Neural cell (in vitro differentiated cells): ENCODE measurements around the gene ATP13A2. TPM values are rescaled to one million over a fixed set of nuclear protein-coding genes. Genes with fewer than 3 reads are reported as not detected.

ENCODE experiments used
- H2AFZ ChIP-seq: fragments of 200-600, 300-800 bp; sonication (generic), shearing (Covaris generic); 2 replicates; pipeline ENCODE4 v1.6.0; 2014; ENCODE audit warnings: low read depth, mild to moderate bottlenecking, antibody characterized with exemption, low read length, moderate library complexity
- H3F3A ChIP-seq: fragments of 200-600 bp; shearing (Covaris generic); 2 replicates; pipeline ENCODE4 v1.6.1; 2016; ENCODE audit warnings: mild to moderate bottlenecking, moderate library complexity, mixed read lengths, antibody characterized with exemption, low read length; ENCODE audit not compliant: insufficient read depth, poor library complexity, severe bottlenecking
- H3K27ac ChIP-seq: fragments of 200-600, 300-800 bp; sonication (generic), shearing (Covaris generic); 2 replicates; pipeline ENCODE4 v1.5.1; 2014; ENCODE audit warnings: mild to moderate bottlenecking, low read length, moderate library complexity
- H3K27me3 ChIP-seq: fragments of 300-800, 200-600 bp; sonication (generic), shearing (Covaris generic); 2 replicates; pipeline ENCODE4 v1.6.0; 2014; ENCODE audit warnings: mild to moderate bottlenecking, low read depth, low read length, moderate library complexity; ENCODE audit not compliant: insufficient read depth
- H3K36me3 ChIP-seq: fragments of 300-800, 200-600 bp; sonication (generic), shearing (Covaris generic); 2 replicates; pipeline ENCODE4 v1.5.1; 2014; ENCODE audit warnings: mild to moderate bottlenecking, antibody characterized with exemption, low read length, moderate library complexity; ENCODE audit not compliant: insufficient read depth
- H3K4me2 ChIP-seq: fragments of 300-800, 200-600 bp; sonication (generic), shearing (Covaris generic); 2 replicates; pipeline ENCODE4 v1.6.0; 2014; ENCODE audit warnings: mild to moderate bottlenecking, low read length
- H3K4me3 ChIP-seq: fragments of 300-800, 200-600 bp; sonication (generic), shearing (Covaris generic); 2 replicates; pipeline ENCODE4 v1.5.1; 2014; ENCODE audit warnings: mild to moderate bottlenecking, low read length, moderate library complexity
- H3K79me2 ChIP-seq: fragments of 200-600 bp; shearing (Covaris generic); replicated peaks from 2 replicates; pipeline ENCODE4 v1.6.0; 2014; ENCODE audit warnings: mild to moderate bottlenecking, low read length, moderate library complexity; ENCODE audit not compliant: insufficient read depth
- H3K9ac ChIP-seq: fragments of 300-800, 200-600 bp; sonication (generic), shearing (Covaris generic); 2 replicates; pipeline ENCODE4 v1.6.1; 2016; ENCODE audit warnings: mild to moderate bottlenecking, low read length, mixed read lengths
- H3K9me2 ChIP-seq: fragments of 200-600 bp; shearing (Covaris generic); 2 replicates; pipeline ENCODE4 v1.6.1; 2016; ENCODE audit warnings: mild to moderate bottlenecking, low read length, mixed read lengths; ENCODE audit not compliant: insufficient read depth
- H3K9me3 ChIP-seq: fragments of 200-600, 300-800 bp; sonication (generic), shearing (Covaris generic); 2 replicates; pipeline ENCODE4 v1.6.1; 2016; ENCODE audit warnings: mild to moderate bottlenecking, mixed run types, low read length, moderate library complexity, mixed read lengths
- H4K20me1 ChIP-seq: fragments of 200-600 bp; shearing (Covaris generic); 2 replicates; pipeline ENCODE4 v1.6.1; 2016; ENCODE audit warnings: mild to moderate bottlenecking, mixed run types; ENCODE audit not compliant: insufficient read depth
- CTCF ChIP-seq: fragments of 450-650 bp; IDR thresholded peaks from 2 replicates; pipeline ENCODE4 v1.5.1; 2014; ENCODE audit warnings: antibody characterized with exemption, mild to moderate bottlenecking, moderate library complexity; ENCODE audit not compliant: poor library complexity, severe bottlenecking
- EP300 ChIP-seq: fragments of 450-650 bp; conservative IDR thresholded peaks from 2 replicates; pipeline ENCODE4 v1.6.1; 2014; ENCODE audit warnings: antibody characterized with exemption, mild to moderate bottlenecking, moderate library complexity; ENCODE audit not compliant: poor library complexity, severe bottlenecking
- EZH2 ChIP-seq: fragments of 200-600, 300-800 bp; shearing (Covaris generic), sonication (generic); IDR thresholded peaks from 2 replicates; pipeline ENCODE4 v1.6.1; 2014; ENCODE audit warnings: antibody characterized with exemption, low read length, borderline replicate concordance, mild to moderate bottlenecking; ENCODE audit not compliant: insufficient read depth, poor library complexity, severe bottlenecking
- MXI1 ChIP-seq: fragments of 450-650 bp; conservative IDR thresholded peaks from 2 replicates; pipeline ENCODE4 v1.6.1; 2014; ENCODE audit warnings: antibody characterized with exemption, mild to moderate bottlenecking; ENCODE audit not compliant: poor library complexity, severe bottlenecking
- POLR2AphosphoS5 ChIP-seq: IDR thresholded peaks from 2 replicates; pipeline ENCODE4 v1.6.1; 2012
- RAD21 ChIP-seq: fragments of 450-650 bp; conservative IDR thresholded peaks from 2 replicates; pipeline ENCODE4 v1.6.1; 2014; ENCODE audit warnings: antibody characterized with exemption, mild to moderate bottlenecking, moderate library complexity
- REST ChIP-seq: IDR thresholded peaks from 2 replicates; pipeline ENCODE4 v1.6.1; 2012; ENCODE audit warnings: borderline replicate concordance
- SMC3 ChIP-seq: fragments of 450-650 bp; conservative IDR thresholded peaks from 2 replicates; pipeline ENCODE4 v1.6.1; 2014; ENCODE audit warnings: antibody characterized with exemption, mild to moderate bottlenecking, moderate library complexity; ENCODE audit not compliant: poor library complexity
- TAF1 ChIP-seq: IDR thresholded peaks from 2 replicates; pipeline ENCODE4 v1.6.1; 2012; ENCODE audit warnings: low read depth
- polyA plus RNA-seq: library from polyadenylated mRNA; depleted of rRNA; stranded (reverse); fragments of >200 nt; gene quantifications from 2 replicates; pipeline ENCODE4 v1.2.3, GENCODE V29; 2014

The ATP13A2 gene
- polyA plus RNA-seq, 1 donor from 2014 or later: 43.3 TPM

GRCh38 chr1:17030206-17030605 is 18.5 kb upstream of the ATP13A2 start:
- H3K4me3 ChIP-seq: no peak overlapping the region
- no peaks in the 10 kb centered on the region for H4K20me1 ChIP-seq
- H3K36me3 ChIP-seq: peaks cover 4% of the 10 kb centered on the region
- no peaks in the 10 kb centered on the region for H3K9me2 ChIP-seq
- H2AFZ ChIP-seq: no peak overlapping the region
- H3K9me3 ChIP-seq: no peaks in the 10 kb centered on the region
- TF ChIP-seq SMC3: no peak
- no peak for TF ChIP-seq TAF1
- TF ChIP-seq MXI1: no peak
- no peak for TF ChIP-seq POLR2AphosphoS5
- no peak for TF ChIP-seq CTCF
- no peak for TF ChIP-seq EP300
- no peak for TF ChIP-seq EZH2
- TF ChIP-seq RAD21: no peak
- TF ChIP-seq REST: no peak
- H3K79me2 ChIP-seq: no peaks in the 10 kb centered on the region
- no peaks in the 10 kb centered on the region for H3K27me3 ChIP-seq
- H3F3A ChIP-seq: no peaks in the 10 kb centered on the region
- H3K9ac ChIP-seq: no peak overlapping the region
- no peak overlapping the region for H3K4me2 ChIP-seq
- no peak overlapping the region for H3K27ac ChIP-seq

GRCh38 chr1:17028662-17029188 is 17.0 kb upstream of the ATP13A2 start:
- no peak overlapping the region for H2AFZ ChIP-seq
- H3K27me3 ChIP-seq: no peaks in the 10 kb centered on the region
- no peak overlapping the region for H3K4me3 ChIP-seq
- H3K9me2 ChIP-seq: no peaks in the 10 kb centered on the region
- H4K20me1 ChIP-seq: no peaks in the 10 kb centered on the region
- H3K27ac ChIP-seq: no peak overlapping the region
- no peak for TF ChIP-seq MXI1
- no peak for TF ChIP-seq TAF1
- TF ChIP-seq RAD21: no peak
- TF ChIP-seq EP300: no peak
- TF ChIP-seq REST: no peak
- no peak for TF ChIP-seq SMC3
- TF ChIP-seq POLR2AphosphoS5: no peak
- TF ChIP-seq CTCF: no peak
- no peak for TF ChIP-seq EZH2
- no peak overlapping the region for H3K4me2 ChIP-seq
- H3K36me3 ChIP-seq: peaks cover 16% of the 10 kb centered on the region
- H3K9ac ChIP-seq: no peak overlapping the region
- H3F3A ChIP-seq: no peaks in the 10 kb centered on the region
- H3K79me2 ChIP-seq: no peaks in the 10 kb centered on the region
- no peaks in the 10 kb centered on the region for H3K9me3 ChIP-seq
